Cardiac fibroblast (primary cell): ENCODE data around the gene BTBD8.

Source experiments
- DNase-seq, 2 donors: peaks; one replicate each; pipeline versions ENCODE4 v3.0.0 to v3.0.0-alpha.2; 2010; ENCODE audit warnings: low read depth in 2 of 2
- H3K4me3 ChIP-seq, 2 donors: replicated peaks in 1 of 2; 1 replicate in 1 of 2; 2 replicates in 1 of 2; pipeline ENCODE4 v1.5.1; 2011; ENCODE audit warnings: low read depth in 2 of 2, low read length in 2 of 2, mild to moderate bottlenecking in 2 of 2, moderate library complexity in 1 of 2
- CTCF ChIP-seq: IDR thresholded peaks from one replicate; pipeline ENCODE4 v1.5.1; 2011; ENCODE audit warnings: low read depth, mild to moderate bottlenecking, low read length, inconsistent platforms

Gene BTBD8

GRCh38 chr1:92136341-92136740, 56.2 kb downstream of the BTBD8 start:
- no peak overlapping the region for H3K4me3 ChIP-seq
- peak; percentile 37 to 39 for DNase-seq
- TF ChIP-seq CTCF: no peak

- no peak for DNase-seq
- no peak overlapping the region for H3K4me3 ChIP-seq
- TF ChIP-seq CTCF: no peak
These were observed 74.8 kb downstream of the BTBD8 start for GRCh38 chr1:92154934-92155333.

- DNase-seq: no peak
- no peak overlapping the region for H3K4me3 ChIP-seq
- no peak for TF ChIP-seq CTCF
These were observed 79.4 kb downstream of the BTBD8 start for GRCh38 chr1:92159593-92159992.

- TF ChIP-seq CTCF: no peak
- H3K4me3 ChIP-seq: no peak overlapping the region
- no peak for DNase-seq
These were observed 85.2 kb downstream of the BTBD8 start for GRCh38 chr1:92165389-92165788.

- no peak overlapping the region for H3K4me3 ChIP-seq
- TF ChIP-seq CTCF: no peak
These were observed 87.0 kb downstream of the BTBD8 start for GRCh38 chr1:92167151-92167550.

GRCh38 chr1:92168657-92169056, 88.5 kb downstream of the BTBD8 start:
- H3K4me3 ChIP-seq: no peak overlapping the region
- no peak for DNase-seq
- TF ChIP-seq CTCF: no peak

More at GRCh38 chr1:92167151-92167550, 87.0 kb downstream of the BTBD8 start:
- DNase-seq: no peak
